GM19025 (cell line): ENCODE results near the gene ZRANB1.
A peak's percentile ranks its signal among the peaks of the same experiment; 100 is the strongest.
"Not testable (repeated sequence)": the region's sequence is repeated elsewhere in the genome, so short reads cannot be mapped to it uniquely, and the experiment has no call there.

Experiments
- ATAC-seq: cut with Tn5 transposase; IDR thresholded peaks from one replicate; pipeline ENCODE4 v1.9.1; 2021; ENCODE audit warnings: mild to moderate bottlenecking, low read depth, moderate library complexity; ENCODE audit not compliant: unreplicated experiment

ZRANB1 gene

GRCh38 chr10:124962421-124962820, 20.5 kb downstream of the ZRANB1 start:
- ATAC-seq, result no peak

GRCh38 chr10:124963866-124964720, 22.2 kb downstream of the ZRANB1 start:
- ATAC-seq, result no peak

- ATAC-seq, result no peak
These were observed 24.1 kb downstream of the ZRANB1 start for GRCh38 chr10:124966008-124966407.

GRCh38 chr10:124967255-124967654, 25.3 kb downstream of the ZRANB1 start:
- ATAC-seq, result no peak

GRCh38 chr10:124971276-124971675, 29.4 kb downstream of the ZRANB1 start:
- no peak for ATAC-seq

DNA sequence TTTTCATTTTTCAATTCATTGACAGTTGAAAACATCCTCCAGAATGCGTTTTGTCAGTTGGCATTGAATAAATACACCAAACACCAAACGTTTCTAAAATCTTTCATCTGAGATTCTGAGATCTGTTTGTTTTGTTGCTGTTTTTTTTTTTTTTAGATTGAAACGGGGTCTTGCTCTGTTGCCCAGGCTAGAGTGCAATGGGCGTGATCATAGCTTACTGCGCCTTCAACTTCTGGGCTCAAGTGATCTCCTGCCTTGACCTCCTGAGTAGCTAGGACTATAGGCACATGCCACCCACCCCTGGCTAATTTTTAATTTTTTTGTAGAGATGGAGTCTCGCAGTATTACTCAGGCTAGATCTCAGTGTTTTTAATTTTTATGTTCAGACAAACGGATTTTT, 30.7 kb downstream of the ZRANB1 start:
- ATAC-seq, result no peak

DNA sequence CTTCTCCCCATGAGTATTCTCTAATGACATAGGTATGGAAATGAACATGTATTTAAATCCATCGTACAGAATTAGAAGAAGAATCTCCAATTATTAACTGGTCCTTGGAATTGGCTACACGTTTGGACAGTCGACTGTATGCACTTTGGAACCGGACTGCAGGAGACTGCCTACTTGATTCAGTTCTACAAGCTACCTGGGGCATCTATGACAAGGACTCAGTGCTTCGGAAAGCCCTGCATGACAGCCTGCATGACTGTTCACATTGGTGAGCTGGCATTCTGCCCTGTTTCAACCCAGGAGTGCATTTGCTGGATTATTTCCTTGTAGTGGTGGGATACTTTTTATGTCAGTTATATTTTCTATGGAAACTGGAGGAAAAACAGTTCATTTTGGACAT, 32.2 kb downstream of the ZRANB1 start:
- no peak for ATAC-seq

GRCh38 chr10:124975977-124976514, 34.1 kb downstream of the ZRANB1 start:
- ATAC-seq, result peak; percentile 80

DNA sequence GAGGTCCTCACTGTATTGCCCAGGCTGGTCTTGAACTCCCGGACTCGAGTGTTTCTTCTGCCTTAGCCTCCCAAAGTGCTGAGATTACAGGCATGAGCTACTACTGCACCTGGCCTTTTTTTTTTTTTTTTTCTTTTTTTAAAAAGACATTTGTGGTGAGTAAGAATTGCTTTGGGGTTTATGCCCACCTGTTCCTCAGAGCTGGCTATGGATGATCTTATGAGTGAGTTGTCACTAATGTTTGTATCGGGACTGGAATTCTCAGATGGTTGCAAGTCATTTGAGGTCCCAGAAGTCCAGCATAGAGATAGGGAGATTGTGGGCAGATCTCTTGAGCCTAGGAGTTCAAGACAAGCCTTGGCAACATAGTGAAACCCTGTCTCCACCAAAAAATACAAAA, 35.2 kb downstream of the ZRANB1 start:
- no peak for ATAC-seq

DNA sequence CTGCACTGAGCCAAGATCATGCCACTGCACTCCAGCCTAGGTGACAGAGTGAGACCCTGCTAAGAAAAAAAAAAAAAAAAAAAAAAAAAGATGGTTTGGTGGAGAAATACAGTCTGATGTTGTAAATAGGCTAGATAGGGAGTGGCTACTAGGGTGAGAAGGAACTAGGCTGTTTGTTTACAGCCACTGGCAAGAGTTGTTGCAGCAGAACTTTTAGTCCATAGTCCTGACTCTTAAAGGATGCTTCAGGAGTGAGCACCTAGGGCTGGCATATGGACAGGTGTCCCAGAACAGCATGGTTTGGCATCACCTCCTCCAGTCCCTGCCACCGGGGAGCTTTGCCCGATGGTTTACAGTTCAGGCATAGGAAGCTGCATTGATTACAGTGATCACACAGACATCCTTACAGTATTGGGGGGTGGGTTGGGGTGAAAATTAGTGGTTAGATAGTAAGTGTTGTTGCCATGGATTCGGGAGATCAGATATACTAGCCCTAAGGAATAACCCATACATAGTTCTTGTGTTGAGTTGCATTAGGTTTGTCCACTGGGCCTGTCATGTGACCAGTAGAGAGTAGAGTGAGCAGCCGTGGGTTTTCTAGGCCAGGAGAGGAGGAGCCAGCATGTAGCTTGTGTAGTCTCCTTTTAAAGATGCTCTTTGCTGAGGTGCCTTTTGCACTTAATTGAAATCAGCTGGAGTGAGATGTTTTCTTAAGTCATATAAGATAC, 35.9 kb downstream of the ZRANB1 start:
- ATAC-seq, result no peak

DNA sequence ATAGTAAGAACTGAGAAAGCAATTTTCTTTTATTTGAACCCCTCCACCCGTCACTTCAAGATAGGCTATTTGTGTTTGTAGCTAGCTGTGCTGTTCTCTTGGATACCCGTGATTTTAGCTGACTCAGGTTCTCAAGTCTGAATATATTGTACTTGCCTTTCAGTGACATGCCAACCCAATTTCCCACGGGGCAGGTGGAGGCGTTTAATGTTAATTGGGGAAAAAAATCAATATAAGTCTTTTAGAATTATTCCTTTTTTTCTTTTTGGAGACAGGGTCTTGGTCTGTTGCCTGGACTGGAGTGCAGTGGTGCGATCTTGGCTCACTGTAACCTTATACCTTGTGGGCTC, 36.4 kb downstream of the ZRANB1 start:
- no peak for ATAC-seq

DNA sequence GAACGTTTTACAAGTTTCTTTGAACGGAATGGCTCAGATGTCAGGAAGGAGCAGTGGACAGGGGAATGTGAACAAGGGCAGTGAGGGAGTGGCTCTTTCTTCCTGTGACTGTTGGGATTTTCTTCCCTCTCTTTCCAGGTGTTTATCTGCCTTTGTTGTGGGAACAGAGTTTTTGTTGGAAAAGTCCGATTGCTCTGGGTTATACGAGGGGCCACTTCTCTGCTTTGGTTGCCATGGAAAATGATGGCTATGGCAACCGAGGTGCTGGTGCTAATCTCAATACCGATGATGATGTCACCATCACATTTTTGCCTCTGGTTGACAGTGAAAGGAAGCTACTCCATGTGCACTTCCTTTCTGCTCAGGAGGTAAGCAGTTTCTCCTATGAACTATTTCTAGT, 41.4 kb downstream of the ZRANB1 start:
- no peak for ATAC-seq

GRCh38 chr10:124984376-124984775, 42.5 kb downstream of the ZRANB1 start:
- no peak for ATAC-seq

- no peak for ATAC-seq
These were observed 43.2 kb downstream of the ZRANB1 start for GRCh38 chr10:124985162-124985561.

- no peak for ATAC-seq
These were observed 45.9 kb downstream of the ZRANB1 start for GRCh38 chr10:124987788-124988187.

GRCh38 chr10:124988753-124989152, 46.8 kb downstream of the ZRANB1 start:
- not testable (repeated sequence) for ATAC-seq

DNA sequence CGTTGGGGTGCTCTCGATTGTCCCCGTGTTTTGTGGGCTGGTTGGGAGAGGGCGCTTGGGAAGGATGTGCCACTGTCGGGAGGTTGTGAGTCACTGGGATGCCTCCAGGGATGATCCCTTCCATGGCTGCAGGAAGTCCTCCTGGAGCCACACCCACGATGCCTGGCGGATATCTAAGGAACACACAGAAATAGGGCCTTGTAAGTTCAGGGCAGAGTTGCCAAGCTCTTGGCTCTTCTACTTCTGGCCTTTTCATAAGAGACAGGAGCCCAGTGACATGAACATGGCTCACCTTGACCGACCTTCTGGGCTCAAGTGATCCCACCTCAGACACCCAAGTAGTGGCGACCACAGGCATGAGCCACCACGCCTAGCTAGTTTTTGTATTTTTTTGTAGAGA, 47.6 kb downstream of the ZRANB1 start:
- ATAC-seq, result no peak

DNA sequence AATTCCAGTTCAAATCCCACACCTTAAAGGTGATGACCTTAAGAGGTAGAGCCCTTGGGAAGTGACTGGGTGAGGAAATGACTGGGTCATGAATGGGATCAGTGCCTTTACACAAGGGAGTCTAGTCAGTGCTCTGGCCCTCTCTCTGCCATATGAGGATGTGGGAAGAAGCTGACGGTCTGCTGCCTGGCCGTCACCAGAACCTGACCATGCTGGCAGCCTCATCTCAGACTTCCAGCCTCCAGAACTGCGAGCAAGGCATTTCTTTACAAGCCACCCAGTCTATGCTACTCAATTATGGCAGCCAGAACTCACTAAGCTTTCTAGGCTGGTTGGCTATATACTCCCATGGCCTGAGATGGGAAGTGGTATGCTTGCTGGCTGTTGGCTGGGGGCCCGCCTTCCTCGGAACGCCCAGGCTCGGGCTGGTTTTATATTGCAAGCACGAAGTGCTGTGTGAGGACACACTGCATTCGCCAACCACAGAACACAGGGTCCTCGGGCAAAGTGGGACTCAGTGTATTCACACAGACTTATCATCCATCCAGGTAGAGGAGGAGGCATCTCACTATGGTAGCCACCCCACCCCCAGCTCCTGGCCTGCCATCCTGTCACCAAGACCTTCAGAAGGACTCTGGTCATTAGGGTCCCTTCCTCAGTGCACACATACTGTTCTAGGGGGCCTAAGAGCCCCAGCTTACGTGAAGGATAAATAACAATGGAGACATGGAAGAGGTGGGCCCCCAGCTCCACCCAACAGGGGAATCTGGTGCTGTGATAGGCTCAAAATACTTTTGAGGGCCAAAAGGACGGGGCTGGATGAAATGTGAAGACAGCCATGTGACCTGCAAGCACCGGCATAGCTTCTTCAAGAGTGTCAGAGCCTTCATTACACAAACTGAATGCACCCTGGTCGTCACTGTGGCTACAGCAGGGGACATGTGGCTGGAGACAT, 49.0 kb downstream of the ZRANB1 start:
- ATAC-seq, result no peak

- no peak for ATAC-seq
These were observed 49.9 kb downstream of the ZRANB1 start for GRCh38 chr10:124991835-124992234.

DNA sequence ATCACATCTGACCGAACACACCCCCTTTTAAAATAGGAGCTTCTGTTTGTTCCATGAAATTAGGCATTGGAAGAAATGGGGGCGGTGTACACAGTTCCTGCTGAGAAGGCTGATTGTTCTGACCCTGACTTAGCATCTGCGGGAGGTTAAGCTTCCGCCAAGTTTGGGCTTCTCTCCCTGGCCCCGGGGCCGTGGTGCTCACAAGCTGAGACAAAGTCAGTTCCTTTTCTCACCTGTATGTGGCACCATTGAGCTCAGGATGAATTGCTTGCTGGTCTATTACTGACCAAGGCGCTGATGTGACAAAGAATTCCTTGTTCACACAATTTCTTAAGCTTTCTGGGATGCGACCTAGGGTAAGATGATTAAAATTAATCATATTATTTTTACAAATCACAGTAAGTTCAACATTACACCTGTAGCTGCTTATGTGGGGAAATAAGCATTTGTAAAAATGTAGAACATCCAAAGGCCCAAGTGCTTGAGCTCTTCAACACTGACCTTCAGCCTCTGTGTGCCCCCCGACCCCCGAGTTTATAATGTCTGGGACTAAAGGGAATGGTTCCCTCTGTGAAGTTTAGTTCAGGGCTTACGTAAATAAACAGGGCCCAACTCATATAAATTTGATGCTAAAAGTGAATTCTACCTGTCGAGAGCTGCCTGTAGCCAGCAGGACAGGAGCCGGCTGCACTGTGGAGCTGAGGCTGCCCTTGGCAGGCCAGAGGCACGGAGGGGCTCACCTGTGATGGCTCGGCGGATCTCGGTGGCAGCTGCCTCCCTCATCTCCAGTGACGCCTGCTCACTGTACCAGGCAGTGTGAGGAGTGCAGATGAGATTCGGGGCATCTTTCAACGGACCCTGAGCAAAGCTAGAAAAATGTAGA, 50.8 kb downstream of the ZRANB1 start:
- peak; percentile 47 for ATAC-seq
